Gastroesophageal sphincter (tissue), 4 donors: ENCODE data around the gene MAFF. TPM values are rescaled to one million over a fixed set of nuclear protein-coding genes. Genes with fewer than 3 reads are reported as not detected.
A peak's percentile ranks its signal among the peaks of the same experiment; 100 is the strongest.

Experiments used
- ATAC-seq: fragments of 150-250 bp; one replicate; pipeline ENCODE4 v1.9.1; 2016; ENCODE audit warnings: mild to moderate bottlenecking, moderate library complexity
- H3K27ac ChIP-seq, 4 donors: fragments of 200-600 bp; sonication (generic) in 3 of 4; 1 replicate in 3 of 4; 2 replicates in 1 of 4; pipeline ENCODE4 v1.5.1; 2016 to 2019
- H3K27me3 ChIP-seq: fragments of 200-600 bp; sonication (generic); one replicate; pipeline ENCODE4 v1.5.1; 2019
- H3K36me3 ChIP-seq, 2 donors: fragments of 200-600 bp; sonication (generic); one replicate each; pipeline ENCODE4 v1.5.1; 2019; ENCODE audit warnings: control low read depth in 1 of 2
- H3K4me1 ChIP-seq, 3 donors: fragments of 200-600 bp; sonication (generic); 1 replicate in 2 of 3; 2 replicates in 1 of 3; pipeline ENCODE4 v1.5.1; 2016 to 2019; ENCODE audit warnings: control low read depth in 2 of 3
- H3K4me3 ChIP-seq, 2 donors: fragments of 200-600 bp; sonication (generic); one replicate each; pipeline ENCODE4 v1.5.1; 2019; ENCODE audit warnings: mild to moderate bottlenecking in 1 of 2, moderate library complexity in 1 of 2
- H3K9me3 ChIP-seq, 3 donors: fragments of 200-600 bp; sonication (generic); one replicate each; pipeline ENCODE4 v1.5.1; 2017 to 2019; ENCODE audit warnings: control low read depth in 2 of 3
- EP300 ChIP-seq: sonication (generic); formaldehyde crosslinking; IDR thresholded peaks from one replicate; pipeline ENCODE4 v1.6.1; 2017; ENCODE audit warnings: antibody characterized with exemption, mild to moderate bottlenecking
- POLR2A ChIP-seq, 2 donors: fragments of 450-650 bp; IDR thresholded peaks; one replicate each; pipeline ENCODE4 v1.6.1; 2017; ENCODE audit warnings: antibody characterized with exemption in 2 of 2, mild to moderate bottlenecking in 2 of 2, moderate library complexity in 1 of 2
- POLR2AphosphoS5 ChIP-seq: sonication (generic); formaldehyde crosslinking; IDR thresholded peaks from one replicate; pipeline ENCODE4 v1.6.1; 2017; ENCODE audit warnings: antibody characterized with exemption
- WGBS, 2 donors: methylation state at CpG; one replicate each; pipeline ENCODE4 v1.1.5; 2018; ENCODE audit warnings: low coverage in 1 of 2; 5-methylcytosine and 5-hydroxymethylcytosine counted together
- total RNA-seq, 4 donors: library from RNA; depleted of rRNA; stranded (reverse); fragments of >200 nt; gene quantifications; one replicate each; pipeline ENCODE4 v1.1.0, GENCODE V29; 2016
- TF ChIP-seq, protein P1 (sequence below), 4 experiments: fragments of 200-600 bp in 2 of 4; fragments of 450-650 bp in 2 of 4; sonication (generic) in 1 of 4; IDR thresholded peaks; one replicate each; pipeline ENCODE4 v1.5.1; 2017 to 2019; ENCODE audit warnings: antibody characterized with exemption in 4 of 4, mild to moderate bottlenecking in 2 of 4, moderate library complexity in 2 of 4

The MAFF gene
- total RNA-seq, 4 donors from 2014 or later, result 21.2 to 93.7 (median 51.2) TPM

DNA sequence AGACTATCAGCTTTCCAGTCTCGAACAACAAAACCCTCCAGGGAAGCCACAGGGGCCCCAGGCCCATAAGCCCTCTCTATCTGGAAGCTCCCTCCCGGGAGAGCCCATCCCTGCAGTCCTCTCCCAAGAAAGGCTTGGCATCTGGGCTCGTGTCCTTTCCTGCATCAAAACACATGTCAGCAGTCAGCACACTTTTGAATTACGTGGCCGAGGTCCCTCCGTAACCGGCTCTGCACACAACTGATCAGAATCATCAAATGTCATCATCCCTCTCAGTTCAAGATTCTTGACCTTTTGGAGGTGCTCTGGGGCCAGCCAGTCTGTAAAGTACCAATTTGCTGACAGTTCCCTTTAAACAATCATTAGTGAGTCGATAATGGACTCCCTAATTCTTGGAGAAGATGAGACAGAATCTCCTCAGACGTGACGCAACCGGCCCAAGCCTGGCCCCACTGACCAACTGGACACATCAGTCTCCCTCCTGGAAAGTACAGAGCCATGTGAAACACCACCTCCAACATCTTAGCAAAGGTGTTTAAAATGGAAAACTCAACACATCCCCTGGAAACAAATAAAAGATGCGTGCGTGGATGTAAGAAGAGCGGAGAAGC, 33.6 kb downstream of the MAFF start:
- ATAC-seq, result no peak
- no peak overlapping the region for H3K27ac ChIP-seq
- peaks cover 0 to 72% of the 10 kb centered on the region in 2 donors for H3K36me3 ChIP-seq
- WGBS, 2 donors, result 68 to 69% methylated on average over 5 to 9 of the region's 14 CpGs
- no peaks in the 10 kb centered on the region for H3K9me3 ChIP-seq
- peaks cover 0 to 60% (median 19%) of the 10 kb centered on the region in 3 donors for H3K4me1 ChIP-seq
- no peak overlapping the region for H3K4me3 ChIP-seq
- TF ChIP-seq, protein P1, sequence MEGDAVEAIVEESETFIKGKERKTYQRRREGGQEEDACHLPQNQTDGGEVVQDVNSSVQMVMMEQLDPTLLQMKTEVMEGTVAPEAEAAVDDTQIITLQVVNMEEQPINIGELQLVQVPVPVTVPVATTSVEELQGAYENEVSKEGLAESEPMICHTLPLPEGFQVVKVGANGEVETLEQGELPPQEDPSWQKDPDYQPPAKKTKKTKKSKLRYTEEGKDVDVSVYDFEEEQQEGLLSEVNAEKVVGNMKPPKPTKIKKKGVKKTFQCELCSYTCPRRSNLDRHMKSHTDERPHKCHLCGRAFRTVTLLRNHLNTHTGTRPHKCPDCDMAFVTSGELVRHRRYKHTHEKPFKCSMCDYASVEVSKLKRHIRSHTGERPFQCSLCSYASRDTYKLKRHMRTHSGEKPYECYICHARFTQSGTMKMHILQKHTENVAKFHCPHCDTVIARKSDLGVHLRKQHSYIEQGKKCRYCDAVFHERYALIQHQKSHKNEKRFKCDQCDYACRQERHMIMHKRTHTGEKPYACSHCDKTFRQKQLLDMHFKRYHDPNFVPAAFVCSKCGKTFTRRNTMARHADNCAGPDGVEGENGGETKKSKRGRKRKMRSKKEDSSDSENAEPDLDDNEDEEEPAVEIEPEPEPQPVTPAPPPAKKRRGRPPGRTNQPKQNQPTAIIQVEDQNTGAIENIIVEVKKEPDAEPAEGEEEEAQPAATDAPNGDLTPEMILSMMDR (IDR thresholded peaks at IDR 0.05), result no peak
- no peaks in the 10 kb centered on the region for H3K27me3 ChIP-seq

- H3K27me3 ChIP-seq, result no peaks in the 10 kb centered on the region
- peaks cover 0 to 65% (median 19%) of the 10 kb centered on the region in 3 donors for H3K4me1 ChIP-seq
- peak overlapping the region in 1 of 4 donors; percentile 17 for H3K27ac ChIP-seq
- peaks cover 0 to 57% of the 10 kb centered on the region in 2 donors for H3K36me3 ChIP-seq
- TF ChIP-seq POLR2AphosphoS5, result no peak
- TF ChIP-seq, protein P1 (IDR thresholded peaks at IDR 0.05), result no peak
- H3K4me3 ChIP-seq, result no peak overlapping the region
- H3K9me3 ChIP-seq, result no peaks in the 10 kb centered on the region
- ATAC-seq, result no peak
- WGBS, 2 donors, result 57% methylated on average over 2 of the region's 8 CpGs; no CpG with 5 or more reads in 1 of the 2 donors
These were observed 35.0 kb downstream of the MAFF start for GRCh38 chr22:38236786-38237185.

DNA sequence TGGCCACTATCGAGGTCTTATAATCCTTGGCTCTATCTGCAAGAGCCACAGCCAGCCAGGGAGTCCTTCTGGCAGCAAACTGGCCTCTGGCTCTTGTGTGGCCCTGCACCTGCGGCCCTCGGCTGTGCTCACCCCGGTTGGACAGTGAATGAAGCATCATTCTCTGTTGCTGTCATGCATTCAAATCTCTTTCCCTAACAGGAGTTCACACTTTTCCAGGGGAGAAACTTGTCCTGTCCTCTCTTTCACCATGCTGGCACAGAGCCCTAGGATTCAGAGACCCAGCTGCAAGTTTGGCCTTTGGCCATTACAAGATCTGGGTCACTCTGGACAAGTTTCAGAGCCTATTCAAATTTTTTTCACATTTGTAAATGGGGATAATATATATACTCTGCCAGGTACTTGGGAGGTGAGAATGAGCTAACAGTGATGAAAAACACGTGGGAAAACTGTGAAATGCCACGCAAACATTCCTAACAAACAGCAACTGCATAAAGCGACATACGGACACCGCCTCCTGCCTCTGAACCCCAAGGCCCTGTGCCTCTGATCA, 36.8 kb downstream of the MAFF start:
- TF ChIP-seq, protein P1 (IDR thresholded peaks at IDR 0.05), result no peak
- TF ChIP-seq POLR2A (IDR thresholded peaks at IDR 0.05) (no peak), EP300 (no peak), POLR2AphosphoS5 (no peak)
- peak; percentile 2 for ATAC-seq
- H3K27me3 ChIP-seq, result no peaks in the 10 kb centered on the region
- peaks cover 0 to 46% of the 10 kb centered on the region in 2 donors for H3K36me3 ChIP-seq
- 26 to 57% methylated on average over 6 to 9 of the region's 9 CpGs for WGBS, 2 donors
- H3K27ac ChIP-seq, result peak overlapping the region in 3 of 4 donors; percentile 56 to 73 (median 69)
- no peak overlapping the region for H3K4me3 ChIP-seq
- H3K4me1 ChIP-seq, result peaks cover 0 to 67% (median 25%) of the 10 kb centered on the region in 3 donors
- no peaks in the 10 kb centered on the region for H3K9me3 ChIP-seq

DNA sequence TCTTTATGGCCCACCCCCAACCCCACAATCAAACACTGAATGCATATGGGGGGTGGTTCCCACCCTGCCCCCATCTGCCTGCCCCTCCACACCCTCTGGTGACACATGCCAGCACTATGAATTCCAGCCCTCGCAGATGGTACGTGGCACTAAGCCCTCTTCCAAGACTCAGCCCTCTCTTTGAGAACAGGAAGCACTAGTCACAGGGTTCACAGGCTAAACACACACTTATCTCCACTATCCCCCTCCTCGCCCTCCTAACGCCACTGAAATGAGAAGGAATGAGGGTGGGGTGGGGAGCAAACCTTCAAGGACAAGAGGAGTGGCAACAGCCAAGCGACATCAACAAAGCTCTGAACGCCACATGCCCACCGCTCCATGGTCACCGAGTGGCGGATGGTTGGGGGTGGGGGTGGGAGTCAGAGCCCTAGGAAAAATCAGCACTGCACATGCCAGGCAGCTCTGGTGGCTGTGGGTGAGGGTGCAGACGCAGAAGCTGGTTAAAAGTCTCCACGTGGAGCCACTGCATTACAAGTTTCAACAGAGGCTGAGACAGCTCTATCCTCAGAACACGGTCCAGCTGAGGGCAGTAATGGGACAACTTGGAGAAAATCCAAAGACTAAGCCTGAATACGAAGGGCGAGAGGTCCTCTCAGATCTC, 37.4 kb downstream of the MAFF start:
- Histone ChIP-seq H3K4me3 (no peak overlapping the region), H3K4me1 (peaks cover 0 to 66% (median 25%) of the 10 kb centered on the region in 3 donors), H3K36me3 (peaks cover 0 to 46% of the 10 kb centered on the region in 2 donors), H3K9me3 (no peaks in the 10 kb centered on the region), H3K27ac (peak overlapping the region in 3 of 4 donors; percentile 56 to 73 (median 69)), H3K27me3 (no peaks in the 10 kb centered on the region)
- 37 to 40% methylated on average over 2 to 5 of the region's 14 CpGs for WGBS, 2 donors
- ATAC-seq, result peak; percentile 58
- TF ChIP-seq EP300, result no peak
- TF ChIP-seq, protein P1 (IDR thresholded peaks at IDR 0.05), result peak in 3 of 4 experiments; percentile 30 to 48 (median 38)
- peak; percentile 72 for TF ChIP-seq POLR2AphosphoS5
